Epithelial cell of esophagus (primary cell): ENCODE results near the gene SREBF2.

Experiments used
- DNase-seq: peaks from one replicate; pipeline ENCODE4 v3.0.0; 2010; ENCODE audit warnings: low read depth
- H3K4me3 ChIP-seq: 2 replicates; pipeline ENCODE4 v1.5.1; 2011; ENCODE audit warnings: mild to moderate bottlenecking, low read length, control low read depth
- CTCF ChIP-seq: IDR thresholded peaks from 2 replicates; pipeline ENCODE4 v1.5.1; 2011; ENCODE audit warnings: low read depth, mild to moderate bottlenecking, low read length, control low read depth, inconsistent platforms; ENCODE audit not compliant: insufficient read depth; ENCODE audit errors: missing control alignments

Gene SREBF2

GRCh38 chr22:41801147-41801819 lies 31.6 kb upstream of the SREBF2 start:
- no peak for TF ChIP-seq CTCF
- no peak for DNase-seq
- peak overlapping the region; percentile 93 for H3K4me3 ChIP-seq

GRCh38 chr22:41801886-41802285 lies 31.0 kb upstream of the SREBF2 start:
- no peak for DNase-seq
- TF ChIP-seq CTCF = no peak
- H3K4me3 ChIP-seq = peak overlapping the region; percentile 93

- no peak overlapping the region for H3K4me3 ChIP-seq
- DNase-seq = no peak
- no peak for TF ChIP-seq CTCF
Observed at GRCh38 chr22:41805639-41806038, 27.3 kb upstream of the SREBF2 start.

- no peak for DNase-seq
- no peak for TF ChIP-seq CTCF
- H3K4me3 ChIP-seq = no peak overlapping the region
Observed at GRCh38 chr22:41808400-41808799, 24.5 kb upstream of the SREBF2 start.

GRCh38 chr22:41810022-41810421 lies 22.9 kb upstream of the SREBF2 start:
- no peak for DNase-seq
- no peak for TF ChIP-seq CTCF
- H3K4me3 ChIP-seq = no peak overlapping the region

- no peak for TF ChIP-seq CTCF
- no peak for DNase-seq
- H3K4me3 ChIP-seq = no peak overlapping the region
Observed at GRCh38 chr22:41812805-41813545, 19.9 kb upstream of the SREBF2 start.
